ENCODE measurements around the gene HAPLN2.
A peak's percentile ranks its signal among the peaks of the same experiment; 100 is the strongest.

HAPLN2 gene

GRCh38 chr1:156639601-156640101, 20.4 kb downstream of the HAPLN2 start:
- ChIA-PET CTCF (interaction anchor here (0.7 to 11.0 kb wide), 5 partner anchors 13 to 20 kb away, joined by 3 to 142 read pairs (median 3); no protein-coding TSS in a partner anchor), POLR2A (no interaction called here)
- TF ChIP-seq, protein P1, sequence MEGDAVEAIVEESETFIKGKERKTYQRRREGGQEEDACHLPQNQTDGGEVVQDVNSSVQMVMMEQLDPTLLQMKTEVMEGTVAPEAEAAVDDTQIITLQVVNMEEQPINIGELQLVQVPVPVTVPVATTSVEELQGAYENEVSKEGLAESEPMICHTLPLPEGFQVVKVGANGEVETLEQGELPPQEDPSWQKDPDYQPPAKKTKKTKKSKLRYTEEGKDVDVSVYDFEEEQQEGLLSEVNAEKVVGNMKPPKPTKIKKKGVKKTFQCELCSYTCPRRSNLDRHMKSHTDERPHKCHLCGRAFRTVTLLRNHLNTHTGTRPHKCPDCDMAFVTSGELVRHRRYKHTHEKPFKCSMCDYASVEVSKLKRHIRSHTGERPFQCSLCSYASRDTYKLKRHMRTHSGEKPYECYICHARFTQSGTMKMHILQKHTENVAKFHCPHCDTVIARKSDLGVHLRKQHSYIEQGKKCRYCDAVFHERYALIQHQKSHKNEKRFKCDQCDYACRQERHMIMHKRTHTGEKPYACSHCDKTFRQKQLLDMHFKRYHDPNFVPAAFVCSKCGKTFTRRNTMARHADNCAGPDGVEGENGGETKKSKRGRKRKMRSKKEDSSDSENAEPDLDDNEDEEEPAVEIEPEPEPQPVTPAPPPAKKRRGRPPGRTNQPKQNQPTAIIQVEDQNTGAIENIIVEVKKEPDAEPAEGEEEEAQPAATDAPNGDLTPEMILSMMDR (IDR thresholded peaks at IDR 0.05; ENCODE audit: insufficient read depth, low read length, missing control alignments) = no peak
- H3K4me3 ChIP-seq (ENCODE audit: low read depth, low read length) = no peak overlapping the region
- DNase-seq (ENCODE audit: low read depth, low spot score) = no peak

DNA sequence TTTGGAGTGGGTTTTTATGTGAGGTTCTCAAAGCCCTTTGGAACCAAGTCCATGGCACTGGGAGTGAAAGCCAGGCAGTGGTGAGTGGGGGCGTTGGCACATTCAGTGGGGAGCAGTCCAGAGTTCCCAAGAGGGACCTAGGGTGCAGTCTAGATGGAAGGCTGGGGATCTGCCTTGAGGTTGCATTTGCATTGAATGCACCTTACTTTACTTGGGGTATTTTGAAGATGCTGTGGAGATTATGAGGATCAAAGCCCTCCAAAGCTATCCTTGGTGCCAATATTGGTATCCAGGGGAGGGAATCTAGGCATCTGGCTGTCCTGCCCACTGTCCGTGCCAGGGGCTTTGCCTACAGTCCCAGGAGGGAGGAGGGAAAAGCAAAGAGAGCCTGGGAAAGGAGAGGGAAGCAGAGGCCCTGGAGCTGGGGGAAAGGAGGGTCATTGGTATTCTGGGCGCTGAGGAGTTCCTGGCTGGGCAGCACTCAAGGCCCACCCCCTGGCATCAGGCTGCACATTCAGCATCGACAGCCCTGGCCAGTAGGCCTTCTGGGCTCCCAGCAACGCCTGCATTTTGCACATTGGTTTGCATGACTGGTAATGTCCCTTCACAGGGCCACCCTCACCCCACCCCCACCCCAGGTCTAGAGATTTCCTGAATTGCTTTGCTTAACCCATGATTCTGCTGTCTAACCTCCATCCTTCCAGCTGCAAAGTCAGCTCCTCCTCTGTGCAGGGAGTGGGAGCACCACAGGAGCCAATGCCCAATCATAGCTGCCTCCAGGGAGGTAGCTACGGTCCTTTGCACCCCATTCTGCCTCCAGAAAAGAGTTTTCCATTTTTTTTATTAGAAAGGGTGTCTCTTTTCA, 21.9 kb downstream of the HAPLN2 start:
- H3K4me3 ChIP-seq (ENCODE audit: low read depth, low read length) = no peak overlapping the region
- no peak for DNase-seq (ENCODE audit: low read depth, low spot score)
- CTCF ChIA-PET = interaction anchor here (0.9 to 12.8 kb wide), 3 partner anchors 14 to 33 kb away, joined by 3 to 185 read pairs (median 142); no protein-coding TSS in a partner anchor
- POLR2A ChIA-PET = no interaction called here
- TF ChIP-seq, protein P1 (IDR thresholded peaks at IDR 0.05; ENCODE audit: insufficient read depth, low read length, missing control alignments) = no peak

DNA sequence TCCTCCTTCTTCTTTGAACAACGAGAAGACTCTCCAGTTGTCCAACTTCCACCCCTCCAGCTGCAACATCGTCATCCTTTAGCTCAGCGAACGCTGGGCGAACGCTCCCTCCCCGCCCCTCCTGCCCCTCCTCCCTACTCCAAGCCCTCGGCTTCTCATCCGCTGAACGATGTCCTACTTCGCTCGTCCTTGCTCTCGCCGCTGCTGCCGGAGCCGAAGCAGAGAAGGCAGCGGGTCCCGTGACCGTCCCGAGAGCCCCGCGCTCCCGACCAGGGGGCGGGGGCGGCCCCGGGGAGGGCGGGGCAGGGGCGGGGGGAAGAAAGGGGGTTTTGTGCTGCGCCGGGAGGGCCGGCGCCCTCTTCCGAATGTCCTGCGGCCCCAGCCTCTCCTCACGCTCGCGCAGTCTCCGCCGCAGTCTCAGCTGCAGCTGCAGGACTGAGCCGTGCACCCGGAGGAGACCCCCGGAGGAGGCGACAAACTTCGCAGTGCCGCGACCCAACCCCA, 22.6 kb downstream of the HAPLN2 start, which contains the start of gene BCAN:
TSS of gene BCAN (plus strand) at position 357 of the 504 bp plus-strand sequence. CDS start 3,938 bp downstream, outside the sequence.
- ChIA-PET CTCF (interaction anchor here (0.9 to 12.8 kb wide), 3 partner anchors 15 to 34 kb away, joined by 3 to 185 read pairs (median 142); no protein-coding TSS in a partner anchor), POLR2A (no interaction called here)
- no peak for DNase-seq (ENCODE audit: low read depth, low spot score)
- TF ChIP-seq, protein P1 (IDR thresholded peaks at IDR 0.05; ENCODE audit: insufficient read depth, low read length, missing control alignments) = no peak
- H3K4me3 ChIP-seq (ENCODE audit: low read depth, low read length) = peak within 1 kb of the TSS; percentile 20; the same call in 1 of the 2 replicates

DNA sequence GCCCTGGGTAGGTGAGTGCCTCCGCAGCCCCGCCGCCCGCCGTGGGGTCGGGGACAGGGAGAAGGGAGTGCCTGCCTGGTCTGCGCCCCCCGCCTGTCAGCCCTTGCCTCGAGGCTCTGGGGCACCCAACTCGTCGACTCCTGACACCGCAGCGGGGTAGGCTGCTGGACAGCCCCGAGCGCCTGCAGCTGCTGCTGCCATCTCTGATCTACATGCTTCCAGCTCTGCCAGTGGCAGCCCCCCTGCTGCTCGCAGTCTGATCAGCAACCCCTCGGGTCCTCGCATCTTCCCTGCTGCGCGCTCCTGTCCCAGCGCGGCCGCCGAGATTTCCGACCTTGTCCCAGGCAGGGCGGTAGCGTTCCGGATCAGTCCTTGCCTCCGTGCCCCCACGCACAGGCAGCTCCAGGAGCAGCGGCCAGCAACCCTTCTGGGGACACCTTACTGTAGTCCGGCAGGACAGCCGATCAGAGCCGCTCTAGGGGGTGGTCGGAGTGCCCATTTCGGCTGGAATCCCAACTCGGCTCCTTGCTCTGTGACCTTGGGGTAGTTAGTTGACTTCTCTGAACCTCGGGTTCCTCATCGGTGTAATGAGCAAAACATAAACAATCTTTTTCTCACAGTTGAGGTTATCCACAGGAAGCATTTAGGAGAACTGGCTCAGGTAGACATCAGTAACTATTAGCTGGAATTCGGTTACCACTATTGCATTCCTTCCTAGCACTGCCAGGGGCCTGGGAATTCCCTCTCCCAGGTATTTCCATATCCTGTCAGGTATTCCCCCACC, 23.2 kb downstream of the HAPLN2 start:
- CTCF ChIA-PET = interaction anchor here (0.7 to 12.8 kb wide), 3 partner anchors 16 to 40 kb away, joined by 3 to 185 read pairs (median 142); no protein-coding TSS in a partner anchor
- no peak overlapping the region for H3K4me3 ChIP-seq (ENCODE audit: low read depth, low read length)
- DNase-seq (ENCODE audit: low read depth, low spot score) = no peak
- TF ChIP-seq, protein P1 (IDR thresholded peaks at IDR 0.05; ENCODE audit: insufficient read depth, low read length, missing control alignments) = no peak
- POLR2A ChIA-PET = no interaction called here

GRCh38 chr1:156643049-156643777, 24.0 kb downstream of the HAPLN2 start:
- TF ChIP-seq, protein P1 (IDR thresholded peaks at IDR 0.05; ENCODE audit: insufficient read depth, low read length, missing control alignments) = no peak
- DNase-seq (ENCODE audit: low read depth, low spot score) = no peak
- H3K4me3 ChIP-seq (ENCODE audit: low read depth, low read length) = no peak overlapping the region
- ChIA-PET POLR2A (no interaction called here), CTCF (interaction anchor here (0.7 to 12.8 kb wide), 5 partner anchors 15 to 39 kb away, joined by 3 to 185 read pairs (median 4); no protein-coding TSS in a partner anchor)
